Sigmoid colon (tissue), 7 donors: ENCODE measurements around the gene BIRC5. TPM values are rescaled to one million over a fixed set of nuclear protein-coding genes. Genes with fewer than 3 reads are reported as not detected.

ENCODE experiments used
- DNase-seq: peaks from one replicate; pipeline ENCODE4 v3.0.0-alpha.2; 2019
- H3K27ac ChIP-seq, 4 donors: fragments of 200-600 bp; sonication (generic); one replicate each; pipeline ENCODE4 v1.5.1; 2016 to 2019; ENCODE audit warnings: mild to moderate bottlenecking in 1 of 4
- H3K27me3 ChIP-seq, 3 donors: fragments of 200-600 bp; sonication (generic); one replicate each; pipeline ENCODE4 v1.5.1; 2019; ENCODE audit warnings: mild to moderate bottlenecking in 1 of 3
- H3K36me3 ChIP-seq, 4 donors: fragments of 200-600 bp; sonication (generic); one replicate each; pipeline ENCODE4 v1.5.1; 2016 to 2019
- H3K4me1 ChIP-seq, 4 donors: fragments of 200-600 bp; sonication (generic); one replicate each; pipeline ENCODE4 v1.5.1; 2017 to 2019
- H3K4me3 ChIP-seq, 4 donors: fragments of 200-600 bp; sonication (generic); one replicate each; pipeline ENCODE4 v1.5.1; 2017 to 2019; ENCODE audit warnings: mild to moderate bottlenecking in 2 of 4, moderate library complexity in 1 of 4
- H3K9me3 ChIP-seq, 4 donors: fragments of 200-600 bp in 3 of 4; sonication (generic) in 3 of 4; one replicate each; pipeline versions ENCODE4 v1.5.1 to v1.6.1; 2013 to 2019
- CTCF ChIP-seq, 4 experiments: fragments of 450-650 bp in 3 of 4; fragments of 200-600 bp in 1 of 4; IDR thresholded peaks; one replicate each; pipeline ENCODE4 v1.5.1; 2016 to 2019; ENCODE audit warnings: antibody characterized with exemption in 4 of 4, mild to moderate bottlenecking in 3 of 4, moderate library complexity in 2 of 4
- EP300 ChIP-seq, 4 donors: sonication (generic); formaldehyde crosslinking; IDR thresholded peaks; one replicate each; pipeline ENCODE4 v1.6.1; 2017; ENCODE audit warnings: antibody characterized with exemption in 4 of 4
- POLR2A ChIP-seq, 2 donors: fragments of 450-650 bp; IDR thresholded peaks; one replicate each; pipeline ENCODE4 v1.6.1; 2016; ENCODE audit warnings: antibody characterized with exemption in 2 of 2, mild to moderate bottlenecking in 2 of 2, moderate library complexity in 2 of 2
- POLR2AphosphoS5 ChIP-seq, 4 donors: sonication (generic); formaldehyde crosslinking; IDR thresholded peaks; one replicate each; pipeline ENCODE4 v1.6.1; 2017; ENCODE audit warnings: antibody characterized with exemption in 4 of 4
- WGBS, 2 donors: extraction: QIAGEN DNeasy Blood & Tissue Kit; methylation state at CpG; one replicate each; pipeline ENCODE4 v1.1.7; 2013; 5-methylcytosine and 5-hydroxymethylcytosine counted together
- intact Hi-C: fragments of 100-400 bp; cut with DNase I; formaldehyde crosslinking; loops from one replicate; pipeline ENCODE4 v1.15.1; 2023
- polyA plus RNA-seq, 3 donors: library from polyadenylated mRNA; stranded (reverse); fragments of 200-250 nt; gene quantifications; one replicate each; pipeline ENCODE4 v1.2.3, GENCODE V29; 2013
- total RNA-seq, 4 donors: library from RNA; depleted of rRNA; stranded (reverse); fragments of >200 nt; gene quantifications; one replicate each; pipeline ENCODE4 v1.1.0, GENCODE V29; 2016
- donor health status: healthy with polysubstance abuse.
- donor health status: Bipolar disorder and iron deficiency.
- donor health status: healthy.

The BIRC5 gene
- total and polyA plus RNA-seq, 7 donors, result 0.16 to 33.5 (median 3.1) TPM

- H3K27me3 ChIP-seq, result peaks cover 7 to 17% (median 14%) of the 10 kb centered on the region in 3 donors
- H3K4me1 ChIP-seq, result peaks cover 0 to 9% (median under 1%) of the 10 kb centered on the region in 4 donors
- H3K4me3 ChIP-seq, result no peak overlapping the region
- H3K27ac ChIP-seq, result no peak overlapping the region
- no peak for DNase-seq
- H3K9me3 ChIP-seq, result no peaks in the 10 kb centered on the region
- no peak for TF ChIP-seq POLR2A (IDR thresholded peaks at IDR 0.05)
- no peak for TF ChIP-seq POLR2AphosphoS5 (IDR thresholded peaks at IDR 0.05)
- no peak for TF ChIP-seq EP300 (IDR thresholded peaks at IDR 0.05)
- no peak for TF ChIP-seq CTCF (IDR thresholded peaks at IDR 0.05)
- WGBS, 2 donors, result 95% methylated on average over 20 of the region's 20 CpGs
- intact Hi-C loops, result no loop called here
- no peaks in the 10 kb centered on the region for H3K36me3 ChIP-seq
Observed at GRCh38 chr17:78236362-78237127, 22.5 kb downstream of the BIRC5 start.

- WGBS, 2 donors, result 65 to 85% methylated on average over 11 of the region's 11 CpGs
- intact Hi-C loops, result no loop called here
- no peaks in the 10 kb centered on the region for H3K36me3 ChIP-seq
- H3K9me3 ChIP-seq, result no peaks in the 10 kb centered on the region
- TF ChIP-seq EP300 (IDR thresholded peaks at IDR 0.05), result no peak
- TF ChIP-seq POLR2AphosphoS5 (IDR thresholded peaks at IDR 0.05), result no peak
- no peak for TF ChIP-seq CTCF (IDR thresholded peaks at IDR 0.05)
- no peak for TF ChIP-seq POLR2A (IDR thresholded peaks at IDR 0.05)
- peaks cover 0 to 4% (median 0%) of the 10 kb centered on the region in 4 donors for H3K4me1 ChIP-seq
- H3K4me3 ChIP-seq, result no peak overlapping the region
- DNase-seq, result no peak
- no peak overlapping the region for H3K27ac ChIP-seq
- H3K27me3 ChIP-seq, result peaks cover 0 to 7% (median 7%) of the 10 kb centered on the region in 3 donors
Observed at GRCh38 chr17:78237401-78238012, 23.5 kb downstream of the BIRC5 start.

- no peak for DNase-seq
- no peaks in the 10 kb centered on the region for H3K9me3 ChIP-seq
- no peaks in the 10 kb centered on the region for H3K27me3 ChIP-seq
- H3K4me3 ChIP-seq, result no peak overlapping the region
- intact Hi-C loops, result no loop called here
- H3K36me3 ChIP-seq, result no peaks in the 10 kb centered on the region
- H3K27ac ChIP-seq, result no peak overlapping the region
- TF ChIP-seq POLR2AphosphoS5 (IDR thresholded peaks at IDR 0.05), result no peak
- no peak for TF ChIP-seq POLR2A (IDR thresholded peaks at IDR 0.05)
- TF ChIP-seq CTCF (IDR thresholded peaks at IDR 0.05), result no peak
- TF ChIP-seq EP300 (IDR thresholded peaks at IDR 0.05), result no peak
- 85 to 87% methylated on average over 20 of the region's 20 CpGs for WGBS, 2 donors
- H3K4me1 ChIP-seq, result peaks cover 0 to 4% (median 0%) of the 10 kb centered on the region in 4 donors
Observed at GRCh38 chr17:78238823-78239488, 24.9 kb downstream of the BIRC5 start.

GRCh38 chr17:78239489-78239931 is 25.5 kb downstream of the BIRC5 start:
- intact Hi-C loops, result no loop called here
- Histone ChIP-seq H3K27me3 (no peaks in the 10 kb centered on the region), H3K4me1 (peaks cover 0 to 4% (median 0%) of the 10 kb centered on the region in 4 donors), H3K9me3 (no peaks in the 10 kb centered on the region), H3K36me3 (no peaks in the 10 kb centered on the region), H3K4me3 (no peak overlapping the region), H3K27ac (no peak overlapping the region)
- 85 to 88% methylated on average over 9 of the region's 9 CpGs for WGBS, 2 donors
- no peak for DNase-seq
- TF ChIP-seq POLR2AphosphoS5 (IDR thresholded peaks at IDR 0.05), result no peak
- TF ChIP-seq EP300 (IDR thresholded peaks at IDR 0.05), result no peak
- no peak for TF ChIP-seq POLR2A (IDR thresholded peaks at IDR 0.05)
- TF ChIP-seq CTCF (IDR thresholded peaks at IDR 0.05), result no peak
